ENCODE data around the gene KLF15. TPM values are rescaled to one million over a fixed set of nuclear protein-coding genes. Genes with fewer than 3 reads are reported as not detected.
A peak's percentile ranks its signal among the peaks of the same experiment; 100 is the strongest.

Gene KLF15
- total and polyA plus RNA-seq, 9 of the 15 experiments (the other 6 are each of a cell fraction or from before 2014, with no cell fraction given) = 0.08 to 4.8 (median 1.2) TPM

DNA sequence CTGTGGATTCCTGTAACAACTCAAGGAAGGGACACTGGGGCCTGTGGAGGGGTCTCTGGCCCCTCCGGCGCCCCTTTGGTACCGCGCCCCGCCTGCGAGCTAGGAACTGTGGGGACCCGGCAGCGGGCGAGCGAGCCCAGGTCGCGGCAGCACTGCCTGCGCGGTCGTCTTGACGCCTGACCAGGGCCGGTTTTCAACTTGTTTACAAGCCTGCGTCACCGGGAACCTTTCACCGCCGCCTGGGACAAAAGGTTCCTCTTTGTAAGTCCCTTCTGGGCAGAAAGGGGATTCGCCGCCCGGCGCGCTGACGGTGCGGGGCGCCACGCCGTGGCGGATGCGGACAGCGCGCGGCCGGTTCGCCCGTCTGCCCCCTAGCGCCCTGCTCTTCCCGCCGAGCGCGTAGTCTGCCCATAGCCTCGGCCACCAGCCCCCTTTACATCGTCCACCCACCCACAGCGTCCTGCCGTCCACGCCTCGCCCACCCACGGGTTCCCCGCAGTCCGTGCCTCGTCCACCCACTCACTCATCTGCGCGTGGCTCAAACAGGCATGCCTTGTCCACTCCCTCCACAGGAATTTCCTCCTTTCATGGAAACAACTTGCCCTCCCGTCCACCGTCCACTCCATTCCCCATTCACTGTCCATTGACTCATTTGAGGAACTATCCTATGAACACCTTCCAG is 32.0 kb upstream of the KLF15 start (continued):
- TF ChIP-seq, protein P1, sequence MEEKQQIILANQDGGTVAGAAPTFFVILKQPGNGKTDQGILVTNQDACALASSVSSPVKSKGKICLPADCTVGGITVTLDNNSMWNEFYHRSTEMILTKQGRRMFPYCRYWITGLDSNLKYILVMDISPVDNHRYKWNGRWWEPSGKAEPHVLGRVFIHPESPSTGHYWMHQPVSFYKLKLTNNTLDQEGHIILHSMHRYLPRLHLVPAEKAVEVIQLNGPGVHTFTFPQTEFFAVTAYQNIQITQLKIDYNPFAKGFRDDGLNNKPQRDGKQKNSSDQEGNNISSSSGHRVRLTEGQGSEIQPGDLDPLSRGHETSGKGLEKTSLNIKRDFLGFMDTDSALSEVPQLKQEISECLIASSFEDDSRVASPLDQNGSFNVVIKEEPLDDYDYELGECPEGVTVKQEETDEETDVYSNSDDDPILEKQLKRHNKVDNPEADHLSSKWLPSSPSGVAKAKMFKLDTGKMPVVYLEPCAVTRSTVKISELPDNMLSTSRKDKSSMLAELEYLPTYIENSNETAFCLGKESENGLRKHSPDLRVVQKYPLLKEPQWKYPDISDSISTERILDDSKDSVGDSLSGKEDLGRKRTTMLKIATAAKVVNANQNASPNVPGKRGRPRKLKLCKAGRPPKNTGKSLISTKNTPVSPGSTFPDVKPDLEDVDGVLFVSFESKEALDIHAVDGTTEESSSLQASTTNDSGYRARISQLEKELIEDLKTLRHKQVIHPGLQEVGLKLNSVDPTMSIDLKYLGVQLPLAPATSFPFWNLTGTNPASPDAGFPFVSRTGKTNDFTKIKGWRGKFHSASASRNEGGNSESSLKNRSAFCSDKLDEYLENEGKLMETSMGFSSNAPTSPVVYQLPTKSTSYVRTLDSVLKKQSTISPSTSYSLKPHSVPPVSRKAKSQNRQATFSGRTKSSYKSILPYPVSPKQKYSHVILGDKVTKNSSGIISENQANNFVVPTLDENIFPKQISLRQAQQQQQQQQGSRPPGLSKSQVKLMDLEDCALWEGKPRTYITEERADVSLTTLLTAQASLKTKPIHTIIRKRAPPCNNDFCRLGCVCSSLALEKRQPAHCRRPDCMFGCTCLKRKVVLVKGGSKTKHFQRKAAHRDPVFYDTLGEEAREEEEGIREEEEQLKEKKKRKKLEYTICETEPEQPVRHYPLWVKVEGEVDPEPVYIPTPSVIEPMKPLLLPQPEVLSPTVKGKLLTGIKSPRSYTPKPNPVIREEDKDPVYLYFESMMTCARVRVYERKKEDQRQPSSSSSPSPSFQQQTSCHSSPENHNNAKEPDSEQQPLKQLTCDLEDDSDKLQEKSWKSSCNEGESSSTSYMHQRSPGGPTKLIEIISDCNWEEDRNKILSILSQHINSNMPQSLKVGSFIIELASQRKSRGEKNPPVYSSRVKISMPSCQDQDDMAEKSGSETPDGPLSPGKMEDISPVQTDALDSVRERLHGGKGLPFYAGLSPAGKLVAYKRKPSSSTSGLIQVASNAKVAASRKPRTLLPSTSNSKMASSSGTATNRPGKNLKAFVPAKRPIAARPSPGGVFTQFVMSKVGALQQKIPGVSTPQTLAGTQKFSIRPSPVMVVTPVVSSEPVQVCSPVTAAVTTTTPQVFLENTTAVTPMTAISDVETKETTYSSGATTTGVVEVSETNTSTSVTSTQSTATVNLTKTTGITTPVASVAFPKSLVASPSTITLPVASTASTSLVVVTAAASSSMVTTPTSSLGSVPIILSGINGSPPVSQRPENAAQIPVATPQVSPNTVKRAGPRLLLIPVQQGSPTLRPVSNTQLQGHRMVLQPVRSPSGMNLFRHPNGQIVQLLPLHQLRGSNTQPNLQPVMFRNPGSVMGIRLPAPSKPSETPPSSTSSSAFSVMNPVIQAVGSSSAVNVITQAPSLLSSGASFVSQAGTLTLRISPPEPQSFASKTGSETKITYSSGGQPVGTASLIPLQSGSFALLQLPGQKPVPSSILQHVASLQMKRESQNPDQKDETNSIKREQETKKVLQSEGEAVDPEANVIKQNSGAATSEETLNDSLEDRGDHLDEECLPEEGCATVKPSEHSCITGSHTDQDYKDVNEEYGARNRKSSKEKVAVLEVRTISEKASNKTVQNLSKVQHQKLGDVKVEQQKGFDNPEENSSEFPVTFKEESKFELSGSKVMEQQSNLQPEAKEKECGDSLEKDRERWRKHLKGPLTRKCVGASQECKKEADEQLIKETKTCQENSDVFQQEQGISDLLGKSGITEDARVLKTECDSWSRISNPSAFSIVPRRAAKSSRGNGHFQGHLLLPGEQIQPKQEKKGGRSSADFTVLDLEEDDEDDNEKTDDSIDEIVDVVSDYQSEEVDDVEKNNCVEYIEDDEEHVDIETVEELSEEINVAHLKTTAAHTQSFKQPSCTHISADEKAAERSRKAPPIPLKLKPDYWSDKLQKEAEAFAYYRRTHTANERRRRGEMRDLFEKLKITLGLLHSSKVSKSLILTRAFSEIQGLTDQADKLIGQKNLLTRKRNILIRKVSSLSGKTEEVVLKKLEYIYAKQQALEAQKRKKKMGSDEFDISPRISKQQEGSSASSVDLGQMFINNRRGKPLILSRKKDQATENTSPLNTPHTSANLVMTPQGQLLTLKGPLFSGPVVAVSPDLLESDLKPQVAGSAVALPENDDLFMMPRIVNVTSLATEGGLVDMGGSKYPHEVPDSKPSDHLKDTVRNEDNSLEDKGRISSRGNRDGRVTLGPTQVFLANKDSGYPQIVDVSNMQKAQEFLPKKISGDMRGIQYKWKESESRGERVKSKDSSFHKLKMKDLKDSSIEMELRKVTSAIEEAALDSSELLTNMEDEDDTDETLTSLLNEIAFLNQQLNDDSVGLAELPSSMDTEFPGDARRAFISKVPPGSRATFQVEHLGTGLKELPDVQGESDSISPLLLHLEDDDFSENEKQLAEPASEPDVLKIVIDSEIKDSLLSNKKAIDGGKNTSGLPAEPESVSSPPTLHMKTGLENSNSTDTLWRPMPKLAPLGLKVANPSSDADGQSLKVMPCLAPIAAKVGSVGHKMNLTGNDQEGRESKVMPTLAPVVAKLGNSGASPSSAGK (IDR thresholded peaks at IDR 0.05) = peak; percentile 52
- TF ChIP-seq ZNF384 (IDR thresholded peaks at IDR 0.05; ENCODE audit: low read depth, low read length) = no peak
- TF ChIP-seq RB1 (IDR thresholded peaks at IDR 0.05; ENCODE audit: low read depth) = peak; percentile 93
- peak; percentile 31; the same call in 1 of the 2 replicates for TF ChIP-seq VEZF1 (CRISPR knock-in tag; IDR thresholded peaks at IDR 0.05)
- no peak for TF ChIP-seq SNIP1 (IDR thresholded peaks at IDR 0.05; ENCODE audit: low read depth)
- TF ChIP-seq TFAM (CRISPR knock-in tag; conservative IDR thresholded peaks at IDR 0.05) = no peak
- TF ChIP-seq, protein P2, sequence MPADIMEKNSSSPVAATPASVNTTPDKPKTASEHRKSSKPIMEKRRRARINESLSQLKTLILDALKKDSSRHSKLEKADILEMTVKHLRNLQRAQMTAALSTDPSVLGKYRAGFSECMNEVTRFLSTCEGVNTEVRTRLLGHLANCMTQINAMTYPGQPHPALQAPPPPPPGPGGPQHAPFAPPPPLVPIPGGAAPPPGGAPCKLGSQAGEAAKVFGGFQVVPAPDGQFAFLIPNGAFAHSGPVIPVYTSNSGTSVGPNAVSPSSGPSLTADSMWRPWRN (IDR thresholded peaks at IDR 0.05; ENCODE audit: low read depth) = no peak
- TF ChIP-seq MAX (CRISPR knock-in tag; IDR thresholded peaks at IDR 0.05) = peak; percentile 58; the same call in 1 of the 2 replicates
- 0 out of 2 replicates have a peak, but pooled peaks have one; percentile 39 for TF ChIP-seq FOXJ2 (tag; IDR thresholded peaks at IDR 0.05)
- TF ChIP-seq, protein P3, sequence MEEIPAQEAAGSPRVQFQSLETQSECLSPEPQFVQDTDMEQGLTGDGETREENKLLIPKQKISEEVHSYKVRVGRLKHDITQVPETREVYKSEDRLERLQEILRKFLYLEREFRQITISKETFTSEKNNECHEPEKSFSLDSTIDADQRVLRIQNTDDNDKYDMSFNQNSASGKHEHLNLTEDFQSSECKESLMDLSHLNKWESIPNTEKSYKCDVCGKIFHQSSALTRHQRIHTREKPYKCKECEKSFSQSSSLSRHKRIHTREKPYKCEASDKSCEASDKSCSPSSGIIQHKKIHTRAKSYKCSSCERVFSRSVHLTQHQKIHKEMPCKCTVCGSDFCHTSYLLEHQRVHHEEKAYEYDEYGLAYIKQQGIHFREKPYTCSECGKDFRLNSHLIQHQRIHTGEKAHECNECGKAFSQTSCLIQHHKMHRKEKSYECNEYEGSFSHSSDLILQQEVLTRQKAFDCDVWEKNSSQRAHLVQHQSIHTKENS (CRISPR knock-in tag; IDR thresholded peaks at IDR 0.05) = no peak
